GM21526 (cell line): ENCODE measurements around the gene SPDYE11.
"Not testable (repeated sequence)": the region's sequence is repeated elsewhere in the genome, so short reads cannot be mapped to it uniquely, and the experiment has no call there.

ENCODE experiments used
- ATAC-seq: cut with Tn5 transposase; IDR thresholded peaks from one replicate; pipeline ENCODE4 v1.9.1; 2021; ENCODE audit warnings: moderate library complexity; ENCODE audit not compliant: unreplicated experiment, low FRiP score

Gene SPDYE11

GRCh38 chr7:73057811-73058210 is at the start of gene SPDYE11:
SPDYE11 (minus strand) TSS chr7:73057911; CDS start chr7:73056111, 1,800 bp downstream.
- not testable (repeated sequence) for ATAC-seq

- ATAC-seq = not testable (repeated sequence)
These were observed 28.2 kb upstream of the SPDYE11 start, which contains the start of gene SPDYE9 for GRCh38 chr7:73085938-73086337. SPDYE9 (minus strand) TSS chr7:73086038; CDS start chr7:73084238, 1,800 bp downstream.

- ATAC-seq = not testable (repeated sequence)
These were observed 28.0 kb downstream of the SPDYE11 start, which contains the start of gene SPDYE8 for GRCh38 chr7:73029666-73030065. SPDYE8 (minus strand) TSS chr7:73029766; CDS start chr7:73027966, 1,800 bp downstream.

GRCh38 chr7:73006491-73006890 is 51.2 kb downstream of the SPDYE11 start:
- ATAC-seq = not testable (repeated sequence)

- ATAC-seq = peak; percentile 88
These were observed 51.8 kb downstream of the SPDYE11 start for GRCh38 chr7:73005693-73006447.

GRCh38 chr7:73005356-73005692 is 52.4 kb downstream of the SPDYE11 start:
- peak; percentile 76 for ATAC-seq

- not testable (repeated sequence) for ATAC-seq
These were observed 59.7 kb downstream of the SPDYE11 start for GRCh38 chr7:72997887-72998468.
